ENCODE data around the gene GNAZ.

DNA sequence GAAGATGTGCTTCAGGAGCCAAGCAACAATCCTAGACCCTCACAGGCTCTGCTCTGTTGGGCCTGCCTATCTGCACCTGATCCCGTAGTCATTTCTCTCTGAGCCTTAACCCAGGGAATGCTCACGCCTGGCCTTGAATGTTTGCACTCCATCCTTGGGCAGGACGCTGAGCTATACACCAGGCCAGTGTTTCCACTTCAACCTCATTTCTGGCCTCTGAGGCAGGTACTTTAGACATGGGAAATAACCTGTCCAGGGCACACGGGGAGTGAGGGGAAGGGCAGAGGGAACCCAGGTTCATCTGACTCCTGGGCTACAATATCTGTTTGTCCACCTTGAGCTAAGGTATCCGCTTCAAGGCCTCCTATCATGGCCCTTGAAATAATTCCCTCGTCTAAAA, 61.6 kb downstream of the GNAZ start:
- TF ChIP-seq, protein P1, sequence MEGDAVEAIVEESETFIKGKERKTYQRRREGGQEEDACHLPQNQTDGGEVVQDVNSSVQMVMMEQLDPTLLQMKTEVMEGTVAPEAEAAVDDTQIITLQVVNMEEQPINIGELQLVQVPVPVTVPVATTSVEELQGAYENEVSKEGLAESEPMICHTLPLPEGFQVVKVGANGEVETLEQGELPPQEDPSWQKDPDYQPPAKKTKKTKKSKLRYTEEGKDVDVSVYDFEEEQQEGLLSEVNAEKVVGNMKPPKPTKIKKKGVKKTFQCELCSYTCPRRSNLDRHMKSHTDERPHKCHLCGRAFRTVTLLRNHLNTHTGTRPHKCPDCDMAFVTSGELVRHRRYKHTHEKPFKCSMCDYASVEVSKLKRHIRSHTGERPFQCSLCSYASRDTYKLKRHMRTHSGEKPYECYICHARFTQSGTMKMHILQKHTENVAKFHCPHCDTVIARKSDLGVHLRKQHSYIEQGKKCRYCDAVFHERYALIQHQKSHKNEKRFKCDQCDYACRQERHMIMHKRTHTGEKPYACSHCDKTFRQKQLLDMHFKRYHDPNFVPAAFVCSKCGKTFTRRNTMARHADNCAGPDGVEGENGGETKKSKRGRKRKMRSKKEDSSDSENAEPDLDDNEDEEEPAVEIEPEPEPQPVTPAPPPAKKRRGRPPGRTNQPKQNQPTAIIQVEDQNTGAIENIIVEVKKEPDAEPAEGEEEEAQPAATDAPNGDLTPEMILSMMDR (IDR thresholded peaks at IDR 0.05; ENCODE audit: control extremely low read depth in 1 of 3, insufficient read depth in 1 of 3, low read depth in 1 of 3, low read length in 3 of 3), result no peak
- TF ChIP-seq BCL11A (IDR thresholded peaks at IDR 0.05; ENCODE audit: low read depth in 2 of 2, low read length in 2 of 2), result no peak
- no peak for TF ChIP-seq RAD21 (IDR thresholded peaks at IDR 0.05 in 1 of 2, conservative IDR thresholded peaks at IDR 0.05 in 1 of 2; ENCODE audit: low read depth in 2 of 2, low read length in 2 of 2)
- no peak for TF ChIP-seq JUN (IDR thresholded peaks at IDR 0.05; ENCODE audit: low read depth, low read length)
- no peak for TF ChIP-seq SP4 (IDR thresholded peaks at IDR 0.05; ENCODE audit: low read length)
- TF ChIP-seq, protein P2, sequence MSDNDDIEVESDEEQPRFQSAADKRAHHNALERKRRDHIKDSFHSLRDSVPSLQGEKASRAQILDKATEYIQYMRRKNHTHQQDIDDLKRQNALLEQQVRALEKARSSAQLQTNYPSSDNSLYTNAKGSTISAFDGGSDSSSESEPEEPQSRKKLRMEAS (IDR thresholded peaks at IDR 0.05), result no peak
- TF ChIP-seq POLR2A (IDR thresholded peaks at IDR 0.05; ENCODE audit: control extremely low read depth in 1 of 2, low read depth in 2 of 2, low read length in 2 of 2), result no peak
- no peak for TF ChIP-seq TAF1 (IDR thresholded peaks at IDR 0.05; ENCODE audit: low read depth, low read length)
- no peak for TF ChIP-seq YY1 (IDR thresholded peaks at IDR 0.05; ENCODE audit: low read depth, low read length)
- no peak for TF ChIP-seq SP2 (IDR thresholded peaks at IDR 0.05; ENCODE audit: low read length)
- TF ChIP-seq CBX8 (IDR thresholded peaks at IDR 0.05; ENCODE audit: borderline replicate concordance, low read depth, low read length), result no peak
